HEK293 (cell line): ENCODE data around the gene TEP1.

Experiments used
- CTCF ChIA-PET: fragments of 350-600 bp; formaldehyde crosslinking; extraction: SDS; loops from one replicate; lab custom pipeline; 2021; ENCODE audit warnings: antibody characterized with exemption; lab: Yijun Ruan, JAX
- POLR2A ChIA-PET: fragments of 300-600 bp; formaldehyde crosslinking; extraction: SDS; loops from one replicate; lab custom pipeline; 2020; ENCODE audit warnings: antibody characterized with exemption, inconsistent platforms; lab: Yijun Ruan, JAX
- H3K27ac ChIP-seq: fragments of 200-500 bp; sonication (Bioruptor generic); 2 replicates; pipeline ENCODE4 v1.5.1; 2014; ENCODE audit warnings: low read depth, low read length, control low read depth, inconsistent platforms; ENCODE audit errors: extremely low read depth
- H3K36me3 ChIP-seq, 2 experiments: fragments of 200-500 bp in 1 of 2; sonication (Bioruptor generic) in 1 of 2; 1 replicate in 1 of 2; 2 replicates in 1 of 2; pipeline ENCODE4 v1.5.1; 2014 to 2017; ENCODE audit warnings: inconsistent platforms in 2 of 2, low read length in 2 of 2; ENCODE audit not compliant: control insufficient read depth in 2 of 2, insufficient read depth in 1 of 2
- H3K4me1 ChIP-seq: fragments of 200-500 bp; sonication (Bioruptor generic); 2 replicates; pipeline ENCODE4 v1.5.1; 2014; ENCODE audit warnings: mild to moderate bottlenecking, low read length, inconsistent platforms; ENCODE audit not compliant: control insufficient read depth, insufficient read depth
- H3K4me3 ChIP-seq: 2 replicates; pipeline ENCODE4 v1.5.1; 2011; ENCODE audit warnings: low read depth, mild to moderate bottlenecking, control low read depth, low read length, moderate library complexity
- H3K9me3 ChIP-seq: fragments of 200-500 bp; sonication (Bioruptor generic); 2 replicates; pipeline ENCODE4 v1.5.1; 2014; ENCODE audit warnings: low read depth, low read length, inconsistent platforms; ENCODE audit not compliant: control insufficient read depth, insufficient read depth
- GLIS1 ChIP-seq: fragments of 450-650 bp; formaldehyde crosslinking; IDR thresholded peaks from 2 replicates; pipeline ENCODE4 v1.5.1; 2016; ENCODE audit warnings: missing biosample characterization, missing genetic modification characterization
- IKZF3 ChIP-seq: fragments of 450-650 bp; IDR thresholded peaks from 2 replicates; pipeline ENCODE4 v1.5.0; 2018; ENCODE audit warnings: missing biosample characterization, mild to moderate bottlenecking, missing genetic modification characterization, moderate library complexity
- KLF16 ChIP-seq: fragments of 450-650 bp; formaldehyde crosslinking; IDR thresholded peaks from 2 replicates; pipeline ENCODE4 v1.5.1; 2017; ENCODE audit warnings: missing biosample characterization, missing genetic modification characterization
- MYNN ChIP-seq: fragments of 450-650 bp; formaldehyde crosslinking; IDR thresholded peaks from 2 replicates; pipeline ENCODE4 v1.5.1; 2016; ENCODE audit warnings: missing biosample characterization, missing genetic modification characterization, borderline replicate concordance
- SP3 ChIP-seq: fragments of 450-650 bp; formaldehyde crosslinking; IDR thresholded peaks from 2 replicates; pipeline ENCODE4 v1.5.1; 2016; ENCODE audit warnings: missing biosample characterization, missing genetic modification characterization
- TSHZ1 ChIP-seq: fragments of 450-650 bp; formaldehyde crosslinking; IDR thresholded peaks from 2 replicates; pipeline ENCODE4 v1.5.1; 2016; ENCODE audit warnings: missing biosample characterization, missing genetic modification characterization, borderline replicate concordance
- ZBTB1 ChIP-seq: fragments of 450-650 bp; formaldehyde crosslinking; IDR thresholded peaks from 2 replicates; pipeline ENCODE4 v1.5.1; 2016; ENCODE audit warnings: missing biosample characterization, missing genetic modification characterization
- ZBTB11 ChIP-seq: fragments of 450-650 bp; formaldehyde crosslinking; conservative IDR thresholded peaks from 2 replicates; pipeline ENCODE4 v1.5.1; 2016; ENCODE audit warnings: low read depth, missing biosample characterization, missing genetic modification characterization
- ZBTB44 ChIP-seq: fragments of 450-650 bp; IDR thresholded peaks from 2 replicates; pipeline ENCODE4 v1.5.1; 2018; ENCODE audit warnings: missing biosample characterization, mild to moderate bottlenecking, missing genetic modification characterization
- ZFP37 ChIP-seq: fragments of 450-650 bp; formaldehyde crosslinking; IDR thresholded peaks from 2 replicates; pipeline ENCODE4 v1.5.1; 2016; ENCODE audit warnings: missing biosample characterization, missing genetic modification characterization
- ZNF155 ChIP-seq: fragments of 450-650 bp; formaldehyde crosslinking; IDR thresholded peaks from 2 replicates; pipeline ENCODE4 v1.5.1; 2016; ENCODE audit warnings: missing biosample characterization, missing genetic modification characterization
- ZNF19 ChIP-seq: fragments of 450-650 bp; formaldehyde crosslinking; IDR thresholded peaks from 2 replicates; pipeline ENCODE4; 2016; ENCODE audit warnings: missing biosample characterization, missing genetic modification characterization, low read depth
- ZNF248 ChIP-seq: fragments of 450-650 bp; formaldehyde crosslinking; IDR thresholded peaks from 2 replicates; pipeline ENCODE4 v1.5.1; 2017; ENCODE audit warnings: missing biosample characterization, missing genetic modification characterization
- ZNF280C ChIP-seq: fragments of 450-650 bp; formaldehyde crosslinking; IDR thresholded peaks from 2 replicates; pipeline ENCODE4 v1.5.1; 2016; ENCODE audit warnings: missing biosample characterization, missing genetic modification characterization
- ZNF292 ChIP-seq: fragments of 450-650 bp; formaldehyde crosslinking; IDR thresholded peaks from 2 replicates; pipeline ENCODE4 v1.5.1; 2016; ENCODE audit warnings: low read depth, missing biosample characterization, missing genetic modification characterization, borderline replicate concordance
- ZNF311 ChIP-seq: fragments of 450-650 bp; formaldehyde crosslinking; IDR thresholded peaks from 2 replicates; pipeline ENCODE4 v1.5.1; 2017; ENCODE audit warnings: missing biosample characterization, missing genetic modification characterization, borderline replicate concordance
- ZNF394 ChIP-seq: fragments of 450-650 bp; formaldehyde crosslinking; IDR thresholded peaks from 2 replicates; pipeline ENCODE4 v1.5.1; 2016; ENCODE audit warnings: missing biosample characterization, missing genetic modification characterization, mild to moderate bottlenecking, moderate library complexity, borderline replicate concordance
- ZNF571 ChIP-seq: fragments of 450-650 bp; formaldehyde crosslinking; IDR thresholded peaks from 2 replicates; pipeline ENCODE4 v1.5.0; 2017; ENCODE audit warnings: missing biosample characterization, missing genetic modification characterization
- ZNF580 ChIP-seq: fragments of 450-650 bp; formaldehyde crosslinking; IDR thresholded peaks from 2 replicates; pipeline ENCODE4 v1.5.1; 2016; ENCODE audit warnings: missing biosample characterization, missing genetic modification characterization
- ZNF664 ChIP-seq: fragments of 450-650 bp; formaldehyde crosslinking; IDR thresholded peaks from 2 replicates; pipeline ENCODE4 v1.5.1; 2016; ENCODE audit warnings: missing biosample characterization, missing genetic modification characterization
- ZNF677 ChIP-seq: fragments of 450-650 bp; IDR thresholded peaks from 2 replicates; pipeline ENCODE4 v1.5.0; 2018; ENCODE audit warnings: missing biosample characterization, mild to moderate bottlenecking, missing genetic modification characterization, moderate library complexity

The TEP1 gene

GRCh38 chr14:20382526-20382925 is 30.8 kb downstream of the TEP1 start:
- TF ChIP-seq ZBTB1: no peak
- TF ChIP-seq KLF16: no peak
- no peak for TF ChIP-seq ZNF155 (tag by site-specific recombination)
- no peak for TF ChIP-seq ZNF580 (tag by site-specific recombination)
- no peak for TF ChIP-seq TSHZ1 (tag by site-specific recombination)
- no peak for TF ChIP-seq ZNF248 (tag by site-specific recombination)
- no peak for TF ChIP-seq ZNF664 (tag by site-specific recombination)
- no peaks in the 10 kb centered on the region for H3K9me3 ChIP-seq
- peaks cover 10 to 89% of the 10 kb centered on the region in 2 experiments; a peak in 2 of 3 replicates for H3K36me3 ChIP-seq
- POLR2A ChIA-PET: no interaction called here
- no peak overlapping the region for H3K27ac ChIP-seq
- no peaks in the 10 kb centered on the region; the same call in 1 of the 2 replicates for H3K4me1 ChIP-seq
- H3K4me3 ChIP-seq: no peak overlapping the region
- CTCF ChIA-PET: no interaction called here

GRCh38 chr14:20381341-20381740 is 32.0 kb downstream of the TEP1 start:
- ChIA-PET POLR2A (no interaction called here), CTCF (no interaction called here)
- Histone ChIP-seq H3K9me3 (no peaks in the 10 kb centered on the region), H3K4me3 (no peak overlapping the region), H3K27ac (no peak overlapping the region), H3K36me3 (peaks cover 10 to 93% of the 10 kb centered on the region in 2 experiments; a peak in 2 of 3 replicates), H3K4me1 (no peaks in the 10 kb centered on the region; the same call in 1 of the 2 replicates)
- no peak for TF ChIP-seq SP3
- no peak for TF ChIP-seq ZBTB11 (tag by site-specific recombination)
- no peak for TF ChIP-seq ZBTB44 (tag by site-specific recombination)
- no peak for TF ChIP-seq ZNF292 (tag by site-specific recombination)
- TF ChIP-seq ZFP37: no peak
- TF ChIP-seq ZNF677 (tag by site-specific recombination): no peak
- TF ChIP-seq MYNN: no peak
- no peak for TF ChIP-seq ZNF280C
- no peak for TF ChIP-seq ZNF394 (tag by site-specific recombination)
- no peak for TF ChIP-seq ZNF311
- TF ChIP-seq ZNF571 (tag by site-specific recombination): no peak
- TF ChIP-seq GLIS1 (tag by site-specific recombination): no peak
- TF ChIP-seq IKZF3 (tag by site-specific recombination): no peak
- no peak for TF ChIP-seq ZNF19 (tag by site-specific recombination)
